DND-41 (cell line): Measurements from ENCODE around the gene ARHGAP18.

Experiments
- EZH2 ChIP-seq: IDR thresholded peaks from 3 replicates; pipeline ENCODE4 v1.6.1; 2012; ENCODE audit warnings: borderline replicate concordance, low read depth, mild to moderate bottlenecking, moderate library complexity, low read length, inconsistent platforms; ENCODE audit not compliant: severe bottlenecking
- TF ChIP-seq, protein P1 (sequence below): IDR thresholded peaks from 2 replicates; pipeline ENCODE4 v1.5.1; 2012; ENCODE audit warnings: borderline replicate concordance, low read length, moderate library complexity, mild to moderate bottlenecking; ENCODE audit not compliant: poor library complexity, severe bottlenecking; ENCODE audit errors: extremely low read depth

GRCh38 chr6:129704708-129705107 is 5.3 kb downstream of the ARHGAP18 start:
- no peak for TF ChIP-seq EZH2
- TF ChIP-seq, protein P1, sequence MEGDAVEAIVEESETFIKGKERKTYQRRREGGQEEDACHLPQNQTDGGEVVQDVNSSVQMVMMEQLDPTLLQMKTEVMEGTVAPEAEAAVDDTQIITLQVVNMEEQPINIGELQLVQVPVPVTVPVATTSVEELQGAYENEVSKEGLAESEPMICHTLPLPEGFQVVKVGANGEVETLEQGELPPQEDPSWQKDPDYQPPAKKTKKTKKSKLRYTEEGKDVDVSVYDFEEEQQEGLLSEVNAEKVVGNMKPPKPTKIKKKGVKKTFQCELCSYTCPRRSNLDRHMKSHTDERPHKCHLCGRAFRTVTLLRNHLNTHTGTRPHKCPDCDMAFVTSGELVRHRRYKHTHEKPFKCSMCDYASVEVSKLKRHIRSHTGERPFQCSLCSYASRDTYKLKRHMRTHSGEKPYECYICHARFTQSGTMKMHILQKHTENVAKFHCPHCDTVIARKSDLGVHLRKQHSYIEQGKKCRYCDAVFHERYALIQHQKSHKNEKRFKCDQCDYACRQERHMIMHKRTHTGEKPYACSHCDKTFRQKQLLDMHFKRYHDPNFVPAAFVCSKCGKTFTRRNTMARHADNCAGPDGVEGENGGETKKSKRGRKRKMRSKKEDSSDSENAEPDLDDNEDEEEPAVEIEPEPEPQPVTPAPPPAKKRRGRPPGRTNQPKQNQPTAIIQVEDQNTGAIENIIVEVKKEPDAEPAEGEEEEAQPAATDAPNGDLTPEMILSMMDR: no peak
